GM21515 (cell line): ENCODE data around the gene ZNF416.

Experiments
- ATAC-seq: cut with Tn5 transposase; IDR thresholded peaks from one replicate; pipeline ENCODE4 v1.9.1; 2021; ENCODE audit not compliant: unreplicated experiment

ZNF416 gene

DNA sequence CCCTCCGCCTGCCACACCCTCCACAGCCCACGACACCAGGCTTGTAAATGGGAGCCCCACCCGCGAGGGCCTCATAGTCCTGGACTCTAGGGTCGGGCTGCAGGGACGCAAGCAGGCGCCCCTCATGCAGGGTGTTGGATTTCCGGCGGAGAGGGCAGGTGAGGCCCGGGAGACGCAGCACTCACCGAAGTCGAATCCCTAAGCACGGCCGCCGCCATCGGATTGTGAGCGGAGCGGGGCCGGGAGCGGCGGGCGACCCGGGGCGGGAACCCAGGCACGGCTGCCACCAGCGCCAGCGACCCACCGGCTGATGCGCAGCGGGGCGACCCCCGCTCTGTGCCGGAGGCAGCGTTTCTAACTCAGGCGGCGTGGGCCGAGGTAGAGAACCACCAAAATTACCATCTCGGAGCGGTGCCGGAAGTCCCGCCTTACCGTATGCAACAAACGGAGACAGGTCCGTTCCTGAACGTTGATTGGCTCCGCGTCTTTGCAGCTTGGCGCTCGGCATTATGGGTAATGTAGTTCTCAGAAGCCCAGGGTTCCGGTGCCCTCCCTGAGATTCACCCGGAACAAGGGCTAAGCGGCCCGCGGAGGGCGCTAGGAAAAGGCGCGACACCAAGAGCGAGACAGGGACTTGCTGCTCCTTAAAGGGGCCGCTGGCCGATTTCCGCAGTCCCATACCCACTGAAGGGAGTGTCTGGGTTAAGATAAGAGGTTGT, at the start of gene ZNF416:
TSS of gene ZNF416 (minus strand) at position 425 of the 719 bp plus-strand sequence. CDS start at position 218, 207 bp downstream.
- ATAC-seq, result peak; percentile 94

GRCh38 chr19:57623091-57623490, 44.4 kb upstream of the ZNF416 start:
- ATAC-seq, result no peak

DNA sequence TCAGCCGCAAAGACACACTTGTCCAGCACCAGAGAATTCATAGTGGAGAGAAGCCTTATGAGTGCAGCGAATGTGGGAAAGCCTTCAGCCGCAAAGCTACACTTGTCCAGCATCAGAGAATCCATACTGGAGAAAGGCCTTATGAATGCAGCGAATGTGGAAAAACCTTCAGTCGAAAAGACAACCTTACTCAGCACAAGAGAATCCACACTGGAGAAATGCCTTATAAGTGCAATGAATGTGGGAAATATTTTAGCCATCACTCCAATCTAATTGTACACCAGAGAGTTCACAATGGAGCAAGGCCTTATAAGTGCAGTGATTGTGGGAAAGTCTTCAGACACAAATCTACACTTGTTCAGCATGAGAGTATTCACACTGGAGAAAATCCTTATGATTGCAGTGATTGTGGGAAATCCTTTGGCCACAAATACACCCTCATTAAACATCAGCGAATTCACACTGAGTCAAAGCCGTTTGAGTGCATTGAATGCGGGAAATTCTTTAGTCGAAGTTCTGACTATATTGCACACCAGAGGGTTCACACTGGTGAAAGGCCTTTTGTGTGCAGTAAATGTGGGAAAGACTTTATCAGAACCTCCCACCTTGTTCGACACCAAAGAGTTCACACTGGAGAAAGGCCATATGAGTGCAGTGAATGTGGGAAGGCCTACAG, 42.1 kb upstream of the ZNF416 start:
- ATAC-seq, result no peak

GRCh38 chr19:57615346-57615745, 36.6 kb upstream of the ZNF416 start:
- ATAC-seq, result no peak

- peak; percentile 95 for ATAC-seq
Observed at GRCh38 chr19:57613941-57614743, 35.4 kb upstream of the ZNF416 start, which contains the start of gene ZNF134. TSS of gene ZNF134 (plus strand) at chr19:57614242. CDS start at chr19:57619469, 5,227 bp downstream.

- ATAC-seq, result no peak
Observed at GRCh38 chr19:57611113-57611512, 32.4 kb upstream of the ZNF416 start.

- ATAC-seq, result no peak
Observed at GRCh38 chr19:57606931-57607330, 28.2 kb upstream of the ZNF416 start.

DNA sequence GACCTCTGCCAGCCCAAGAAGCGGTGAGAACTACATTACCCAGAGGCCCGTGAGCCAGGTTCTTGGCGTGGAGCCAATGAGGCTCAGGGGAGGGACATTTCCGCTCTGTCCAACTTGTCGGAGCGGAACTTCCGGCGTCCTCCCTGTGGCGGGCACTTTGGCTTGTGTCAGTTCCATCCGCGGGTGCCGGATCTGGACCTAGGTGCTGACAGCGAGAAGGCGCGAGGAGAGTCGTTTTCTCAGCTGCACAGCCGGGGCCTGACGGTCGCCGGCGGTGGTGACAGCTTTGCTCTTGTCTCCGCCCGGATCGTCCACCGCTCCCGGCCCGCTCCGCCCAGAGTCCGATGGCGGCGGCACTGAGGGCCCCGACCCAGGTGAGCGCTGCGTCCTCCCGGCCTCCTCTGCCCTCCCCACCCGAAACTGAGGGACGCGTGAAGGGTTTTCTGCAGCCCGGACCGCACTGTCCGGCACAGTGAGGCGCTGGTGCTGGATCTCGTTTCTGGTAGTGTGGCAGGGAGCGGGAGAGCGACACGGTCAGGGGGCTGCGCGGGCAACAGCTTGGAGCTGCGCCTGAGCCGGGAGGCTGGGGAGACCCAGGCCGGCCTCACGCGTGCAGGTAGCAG, 21.2 kb upstream of the ZNF416 start, which contains the start of gene ZNF530:
TSS of gene ZNF530 (plus strand) at position 125 of the 623 bp plus-strand sequence. CDS start 4,461 bp downstream, outside the sequence.
- ATAC-seq, result peak; percentile 92

DNA sequence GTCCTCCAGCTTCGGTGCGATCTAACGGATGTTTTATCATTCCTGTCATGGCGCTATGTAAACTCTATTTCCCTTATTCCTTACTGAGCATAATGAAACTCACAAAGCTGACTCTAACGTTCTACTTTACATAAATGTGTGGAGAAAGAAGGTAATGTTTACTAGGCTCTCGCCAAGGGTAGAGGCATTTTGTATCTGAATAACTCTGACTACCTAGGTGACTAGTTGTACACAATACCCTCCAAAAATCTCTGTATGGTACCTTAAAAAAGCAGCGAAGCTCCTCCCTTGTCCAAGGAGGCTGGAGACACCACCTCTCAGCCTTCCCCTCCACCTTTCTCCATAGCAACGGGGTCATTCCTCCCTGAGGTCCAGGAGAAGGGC, 20.7 kb upstream of the ZNF416 start:
- peak; percentile 23 for ATAC-seq

- ATAC-seq, result no peak
Observed at GRCh38 chr19:57587529-57587928, 8.8 kb upstream of the ZNF416 start.

GRCh38 chr19:57583521-57584416, 5.1 kb upstream of the ZNF416 start, which contains the start of gene ZIK1:
TSS of gene ZIK1 (plus strand) at chr19:57584145. CDS start at chr19:57584357, 212 bp downstream.
- no peak for ATAC-seq

DNA sequence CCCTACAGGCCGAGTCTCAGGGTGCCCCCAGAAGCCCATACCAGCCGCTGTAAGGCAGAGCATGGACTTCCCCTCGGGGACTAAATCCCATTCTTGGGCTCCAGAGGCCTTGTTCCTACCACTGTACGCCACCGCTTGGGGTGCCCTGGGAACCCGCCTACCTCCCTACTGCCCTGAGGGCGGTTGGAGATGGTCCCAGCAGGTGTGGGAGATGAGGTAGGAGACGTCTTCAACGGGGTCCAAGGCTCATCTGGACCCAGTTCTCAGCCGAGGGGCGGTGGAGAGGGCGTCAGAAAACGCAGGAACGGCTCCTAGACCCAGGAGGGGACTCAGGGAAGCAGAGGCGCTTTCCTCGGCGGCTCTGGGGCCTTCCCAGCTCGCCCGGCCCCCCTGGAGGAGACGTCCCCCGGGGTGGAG, 4.4 kb upstream of the ZNF416 start:
- ATAC-seq, result no peak

- ATAC-seq, result no peak
Observed at GRCh38 chr19:57576661-57577060, 2.0 kb downstream of the ZNF416 start.

- ATAC-seq, result no peak
Observed at GRCh38 chr19:57572415-57572947, 6.2 kb downstream of the ZNF416 start.

GRCh38 chr19:57570707-57571106, 8.0 kb downstream of the ZNF416 start:
- ATAC-seq, result no peak

- ATAC-seq, result no peak
Observed at GRCh38 chr19:57566396-57567265, 12.1 kb downstream of the ZNF416 start.

DNA sequence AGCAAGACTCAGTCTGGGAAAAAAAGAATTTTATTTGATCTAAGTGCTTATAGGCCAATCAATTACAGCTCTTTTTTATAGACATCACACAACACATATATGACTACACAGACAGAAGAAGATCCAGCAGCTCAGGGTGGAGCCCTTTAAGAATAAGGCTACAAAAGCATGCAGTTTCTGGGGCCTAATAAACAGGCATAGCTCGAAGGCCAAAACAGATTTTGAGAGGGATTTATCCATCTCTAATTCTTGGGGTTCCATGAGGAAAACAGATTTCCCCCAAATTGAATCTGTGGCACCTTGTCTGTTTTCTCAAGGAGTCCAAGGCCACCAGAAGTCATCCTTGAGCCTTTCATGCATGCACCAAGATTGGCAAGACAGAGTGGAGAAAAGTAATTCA, 15.2 kb downstream of the ZNF416 start:
- no peak for ATAC-seq

- ATAC-seq, result no peak
Observed at GRCh38 chr19:57560049-57560491, 18.6 kb downstream of the ZNF416 start.
